Hepatocyte (in vitro differentiated cells): Measurements from ENCODE around the gene NPL.

Experiments used
- EZH2 ChIP-seq: fragments of 200-600 bp; sonication (generic); IDR thresholded peaks from 2 replicates; pipeline ENCODE4 v1.6.1; 2016; ENCODE audit warnings: antibody characterized with exemption, mild to moderate bottlenecking, borderline replicate concordance
- TF ChIP-seq, protein P1 (sequence below): fragments of 200-600 bp; sonication (generic); IDR thresholded peaks from 2 replicates; pipeline ENCODE4 v1.5.1; 2016; ENCODE audit warnings: antibody characterized with exemption, mild to moderate bottlenecking; ENCODE audit not compliant: poor library complexity

- TF ChIP-seq, protein P1, sequence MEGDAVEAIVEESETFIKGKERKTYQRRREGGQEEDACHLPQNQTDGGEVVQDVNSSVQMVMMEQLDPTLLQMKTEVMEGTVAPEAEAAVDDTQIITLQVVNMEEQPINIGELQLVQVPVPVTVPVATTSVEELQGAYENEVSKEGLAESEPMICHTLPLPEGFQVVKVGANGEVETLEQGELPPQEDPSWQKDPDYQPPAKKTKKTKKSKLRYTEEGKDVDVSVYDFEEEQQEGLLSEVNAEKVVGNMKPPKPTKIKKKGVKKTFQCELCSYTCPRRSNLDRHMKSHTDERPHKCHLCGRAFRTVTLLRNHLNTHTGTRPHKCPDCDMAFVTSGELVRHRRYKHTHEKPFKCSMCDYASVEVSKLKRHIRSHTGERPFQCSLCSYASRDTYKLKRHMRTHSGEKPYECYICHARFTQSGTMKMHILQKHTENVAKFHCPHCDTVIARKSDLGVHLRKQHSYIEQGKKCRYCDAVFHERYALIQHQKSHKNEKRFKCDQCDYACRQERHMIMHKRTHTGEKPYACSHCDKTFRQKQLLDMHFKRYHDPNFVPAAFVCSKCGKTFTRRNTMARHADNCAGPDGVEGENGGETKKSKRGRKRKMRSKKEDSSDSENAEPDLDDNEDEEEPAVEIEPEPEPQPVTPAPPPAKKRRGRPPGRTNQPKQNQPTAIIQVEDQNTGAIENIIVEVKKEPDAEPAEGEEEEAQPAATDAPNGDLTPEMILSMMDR: no peak
- TF ChIP-seq EZH2: no peak
Observed at GRCh38 chr1:182841368-182841988, 51.9 kb downstream of the NPL start.
